CD4-positive, alpha-beta T cell treated with Interleukin-6 for 4 hours (primary cell): ENCODE data around the gene C1orf232.

Source experiments
- DNase-seq: peaks from one replicate; pipeline ENCODE4 v3.0.0-alpha.2; 2020; ENCODE audit warnings: mixed read lengths

The C1orf232 gene

GRCh38 chr1:26175346-26175745, 6.6 kb upstream of the C1orf232 start:
- no peak for DNase-seq

DNA sequence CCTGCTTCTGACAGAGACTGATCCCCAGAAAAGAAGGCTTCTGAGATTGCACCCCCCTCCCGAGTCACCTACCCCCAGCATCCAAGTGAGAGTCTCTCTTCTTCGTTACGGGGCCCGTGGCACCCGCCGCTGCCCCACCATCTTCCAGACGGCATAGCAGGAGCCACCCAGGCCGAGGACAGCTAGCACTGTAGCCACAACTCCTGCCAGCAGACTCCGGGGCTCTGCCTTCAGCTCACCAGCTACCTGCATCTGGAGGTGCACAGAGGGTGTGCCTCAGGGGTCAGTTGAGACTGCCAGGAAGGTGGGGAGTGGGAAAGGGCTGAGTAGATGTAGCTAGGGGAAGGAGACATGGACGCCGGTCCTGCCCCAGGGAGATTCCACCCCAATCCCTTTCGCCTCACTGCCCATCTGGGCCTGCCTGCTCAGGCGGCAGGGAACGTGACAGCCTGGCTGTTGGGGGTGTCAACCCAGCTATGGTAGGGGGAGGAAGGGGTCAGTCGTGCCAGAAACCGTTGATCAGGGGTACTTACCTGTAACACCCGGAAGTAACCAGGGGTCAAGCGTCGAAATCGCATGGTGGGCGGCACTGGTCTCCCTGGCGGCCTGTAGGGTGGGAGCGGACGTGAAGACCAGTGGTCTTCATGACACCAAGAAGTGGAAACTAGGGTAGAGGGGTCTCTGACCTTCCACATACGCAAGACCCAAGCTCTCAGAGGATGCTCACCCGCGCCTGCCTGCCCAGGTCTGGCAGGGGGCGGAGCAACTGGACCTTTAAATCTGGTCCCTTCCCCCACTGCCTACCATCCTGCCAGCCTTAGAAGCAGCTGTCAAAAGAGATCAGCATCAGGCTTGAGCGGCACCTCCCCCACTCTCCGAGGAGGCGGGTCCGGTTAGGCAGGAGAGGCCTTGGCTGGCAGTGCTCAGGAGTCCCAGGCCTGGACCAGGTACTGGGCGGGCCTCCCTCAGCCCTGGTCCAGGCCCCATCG, 2.6 kb upstream of the C1orf232 start, which contains the start of gene ZNF593OS:
Gene ZNF593OS (minus strand): TSS at position 749 of the 989 bp plus-strand sequence. CDS start 171 bp downstream, at position 578.
- no peak for DNase-seq

GRCh38 chr1:26170472-26170821, 1.7 kb upstream of the C1orf232 start:
- DNase-seq: no peak

DNA sequence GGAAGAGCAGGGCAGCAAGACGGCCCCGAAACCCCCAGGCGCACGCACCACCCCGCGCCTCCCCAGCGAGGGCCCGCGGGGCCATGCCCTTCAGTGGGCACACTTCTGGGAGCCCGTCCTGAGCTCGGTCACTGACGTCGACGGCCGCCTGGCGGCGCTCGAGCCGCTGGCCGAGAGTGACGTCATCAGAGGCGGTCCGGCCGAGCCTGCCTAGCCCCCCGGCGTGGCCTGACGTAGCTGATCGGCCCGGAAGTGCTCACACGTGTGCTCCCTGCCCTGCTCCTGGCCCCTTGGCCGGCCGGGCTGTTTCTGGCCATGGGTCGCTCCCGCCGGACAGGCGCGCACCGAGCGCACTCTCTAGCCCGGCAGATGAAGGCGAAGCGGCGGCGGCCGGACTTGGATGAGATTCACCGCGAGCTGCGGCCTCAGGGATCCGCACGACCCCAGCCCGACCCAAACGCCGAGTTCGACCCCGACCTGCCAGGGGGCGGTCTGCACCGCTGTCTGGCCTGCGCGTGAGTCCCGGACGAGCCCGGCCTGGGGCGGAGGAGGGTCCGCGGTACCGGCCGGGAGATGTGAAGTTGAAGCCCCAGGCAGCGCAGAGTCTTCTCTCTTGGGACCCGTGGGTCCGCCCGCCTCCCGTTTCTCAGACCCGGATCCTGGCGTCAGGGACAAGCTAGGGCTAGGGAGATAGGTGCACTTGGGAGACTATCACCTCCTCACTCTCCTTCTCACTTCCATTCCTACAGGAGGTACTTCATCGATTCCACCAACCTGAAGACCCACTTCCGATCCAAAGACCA, 1.1 kb upstream of the C1orf232 start, which contains the start of gene ZNF593:
Gene ZNF593 (plus strand): TSS at position 240 of the 803 bp plus-strand sequence. CDS start 76 bp downstream, at position 316.
- peak; percentile 88 for DNase-seq

DNA sequence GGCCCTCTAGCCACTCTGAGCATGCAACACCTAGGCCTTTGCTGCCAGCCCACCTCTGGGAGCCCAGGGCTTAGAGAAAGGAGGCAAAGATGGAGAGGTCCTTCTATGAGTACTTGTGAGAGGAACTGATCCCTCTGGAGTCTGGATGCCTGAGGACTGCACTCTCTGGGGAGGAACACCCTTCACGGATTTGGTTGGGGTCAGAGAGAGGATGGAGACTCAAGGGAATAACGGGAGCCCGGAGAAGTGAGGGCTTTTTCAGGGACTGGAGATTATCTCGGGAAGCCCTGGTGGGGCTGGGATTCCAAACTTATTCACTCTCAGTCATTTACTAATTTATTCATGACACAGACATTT, 413 bp upstream of the C1orf232 start:
- no peak for DNase-seq

GRCh38 chr1:26166719-26167281, 2.0 kb downstream of the C1orf232 start:
- DNase-seq: no peak

GRCh38 chr1:26164861-26165842, 3.6 kb downstream of the C1orf232 start:
- no peak for DNase-seq

DNA sequence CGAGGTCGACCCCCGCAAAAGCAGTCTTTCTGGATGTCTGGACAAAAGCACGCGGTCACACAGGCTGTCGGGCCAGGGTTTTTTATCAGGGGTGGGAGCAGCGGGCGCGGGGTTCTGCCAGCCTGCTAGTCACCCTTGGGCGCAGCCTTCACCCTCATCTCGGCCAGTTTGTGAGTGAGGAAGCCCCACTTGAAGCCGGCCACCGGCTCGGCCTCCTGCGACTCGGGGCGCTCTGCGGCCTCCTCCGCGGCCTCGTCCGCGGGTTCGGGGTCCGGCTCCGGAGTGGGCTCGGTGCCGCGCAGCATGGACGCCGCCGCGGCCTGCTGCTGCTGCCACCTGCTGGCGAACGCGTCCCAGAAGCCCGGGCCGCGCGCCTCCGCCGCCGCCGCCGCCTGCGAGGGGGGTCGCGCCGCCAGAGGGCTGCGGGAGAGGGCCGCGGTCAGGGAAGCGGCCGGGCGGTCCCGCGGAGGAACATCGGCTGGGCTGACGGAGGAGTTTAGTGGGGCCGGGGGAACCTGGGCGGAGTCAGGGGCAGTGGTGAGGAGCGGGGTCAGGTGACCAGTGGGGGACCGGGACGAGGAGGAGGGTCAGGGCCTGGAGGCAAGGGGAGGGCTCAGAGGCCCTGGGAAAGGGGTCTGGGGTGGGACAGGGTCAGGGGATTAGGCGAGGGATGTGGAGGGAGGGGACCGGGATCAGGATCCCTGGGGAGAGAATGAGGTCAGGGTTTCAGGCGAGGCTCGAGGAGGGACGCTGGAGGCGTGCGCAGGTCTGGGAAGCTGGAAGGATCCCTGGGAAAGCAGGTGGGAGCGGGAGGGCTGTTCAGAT, 4.5 kb downstream of the C1orf232 start:
- peak; percentile 65 for DNase-seq

- no peak for DNase-seq
These were observed 5.1 kb downstream of the C1orf232 start for GRCh38 chr1:26163684-26164035.

DNA sequence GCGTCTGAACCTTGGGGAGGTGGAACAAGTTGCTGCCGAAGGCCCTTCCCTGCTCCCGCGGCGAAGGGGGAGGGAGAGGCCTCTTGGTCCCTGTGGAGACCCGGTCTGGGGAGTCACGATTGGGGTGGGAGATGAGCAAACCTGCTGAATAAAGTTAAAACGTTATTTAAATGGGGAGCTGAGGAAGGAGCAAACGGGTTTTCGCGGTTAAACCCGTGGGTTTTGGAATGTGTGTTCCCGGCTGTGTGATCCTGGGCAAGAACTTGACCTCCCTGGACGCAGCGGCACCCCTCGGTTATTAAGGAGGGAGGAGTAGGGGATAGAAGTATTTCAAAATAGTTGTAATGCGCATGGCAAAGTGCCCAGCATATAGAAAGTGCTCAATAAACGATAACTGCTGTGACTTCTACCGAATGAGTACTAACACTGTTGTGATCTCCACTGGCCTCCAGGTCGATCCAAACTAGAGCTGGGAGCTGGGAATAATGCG, 6.5 kb downstream of the C1orf232 start:
- DNase-seq: no peak

DNA sequence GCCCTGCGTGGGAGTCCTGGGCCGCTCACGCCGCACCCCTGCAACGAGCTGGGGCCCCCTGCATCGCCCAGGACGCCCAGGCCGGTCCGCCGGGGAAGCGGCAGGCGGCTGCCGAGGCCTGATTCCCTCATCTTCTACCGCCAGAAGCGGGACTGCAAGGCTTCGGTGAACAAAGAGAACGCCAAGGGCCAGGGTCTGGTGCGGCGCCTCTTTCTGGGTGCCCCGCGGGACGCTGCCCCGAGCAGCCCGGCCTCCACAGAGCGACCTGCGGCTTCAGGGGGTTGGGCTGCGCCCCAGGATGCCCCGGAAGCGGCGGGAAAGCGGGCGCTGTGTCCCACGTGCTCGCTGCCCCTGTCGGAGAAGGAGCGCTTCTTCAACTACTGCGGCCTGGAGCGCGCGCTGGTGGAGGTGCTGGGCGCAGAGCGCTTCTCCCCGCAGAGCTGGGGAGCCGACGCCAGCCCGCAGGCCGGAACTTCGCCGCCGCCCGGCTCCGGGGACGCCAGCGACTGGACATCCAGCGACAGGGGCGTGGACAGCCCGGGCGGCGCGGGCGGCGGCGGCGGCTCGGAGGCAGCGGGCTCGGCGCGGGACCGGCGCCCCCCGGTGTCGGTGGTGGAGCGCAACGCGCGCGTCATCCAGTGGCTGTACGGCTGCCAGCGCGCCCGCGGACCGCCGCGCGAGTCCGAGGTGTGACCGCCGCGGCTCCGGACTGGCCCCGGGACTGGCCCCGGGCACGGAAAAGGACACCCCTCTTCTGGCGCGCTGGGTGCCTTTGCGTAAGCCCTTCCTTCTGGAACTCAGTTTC, 7.1 kb downstream of the C1orf232 start:
- DNase-seq: peak; percentile 48

- no peak for DNase-seq
These were observed 8.0 kb downstream of the C1orf232 start for GRCh38 chr1:26160527-26161414.

DNA sequence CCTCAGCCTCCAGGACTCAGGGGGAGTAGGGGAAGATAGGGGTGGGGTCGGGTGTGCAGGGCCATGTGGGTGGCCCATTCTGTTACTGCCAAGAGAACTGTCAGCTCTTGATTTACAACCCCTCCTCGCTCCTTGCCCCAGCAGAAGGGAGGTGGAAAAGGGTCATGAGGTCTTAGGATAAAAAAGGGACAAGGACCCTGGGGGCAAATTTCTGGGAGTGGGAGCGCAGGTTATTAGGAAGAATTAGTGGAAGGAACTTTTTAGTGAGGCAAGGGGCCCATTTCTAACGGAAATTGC, 9.1 kb downstream of the C1orf232 start:
- no peak for DNase-seq

DNA sequence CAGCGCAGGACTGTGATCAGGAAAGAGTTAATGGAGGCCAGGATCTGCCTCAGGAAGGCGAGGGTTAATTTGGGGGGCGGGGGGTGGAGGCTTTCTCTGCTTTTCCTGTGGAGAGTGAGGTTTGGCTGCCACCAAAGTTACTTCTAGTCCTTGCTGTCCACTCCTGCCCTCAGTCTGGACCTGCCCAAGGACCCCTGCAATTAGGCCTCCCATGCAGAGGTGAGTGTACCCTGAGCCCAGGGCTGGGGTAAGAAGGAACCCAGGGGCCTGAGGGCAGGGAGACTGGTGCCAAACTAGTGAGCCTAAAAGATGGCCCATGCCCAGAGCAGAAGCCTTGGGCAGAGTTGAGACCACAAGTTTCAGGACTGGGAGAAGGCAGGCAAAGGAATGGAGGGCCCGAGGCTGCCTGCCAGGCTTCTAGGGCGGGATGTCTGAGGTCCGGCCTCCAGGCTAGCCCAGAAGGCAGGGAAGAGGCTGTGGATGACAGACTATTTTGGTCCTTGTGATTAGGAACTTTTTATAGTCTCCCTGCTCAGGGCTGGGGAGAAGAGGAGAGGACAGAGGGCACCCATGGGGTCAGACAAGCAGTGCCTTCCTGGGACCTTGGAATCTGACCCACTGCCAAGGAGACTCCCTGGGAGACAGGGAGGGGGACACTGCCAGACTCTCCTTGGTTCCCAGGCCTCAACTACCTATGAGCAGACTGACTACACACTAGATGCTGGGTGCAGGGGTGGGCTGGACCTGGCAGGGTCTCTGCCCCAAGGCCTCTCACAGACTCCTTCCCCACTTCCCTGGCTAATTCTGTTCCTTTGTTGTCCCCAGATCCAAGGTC, 9.6 kb downstream of the C1orf232 start, which contains the start of gene FAM110D:
Gene FAM110D (plus strand): TSS at position 172 of the 835 bp plus-strand sequence. CDS start 2,213 bp downstream, outside the sequence.
- DNase-seq: no peak

DNA sequence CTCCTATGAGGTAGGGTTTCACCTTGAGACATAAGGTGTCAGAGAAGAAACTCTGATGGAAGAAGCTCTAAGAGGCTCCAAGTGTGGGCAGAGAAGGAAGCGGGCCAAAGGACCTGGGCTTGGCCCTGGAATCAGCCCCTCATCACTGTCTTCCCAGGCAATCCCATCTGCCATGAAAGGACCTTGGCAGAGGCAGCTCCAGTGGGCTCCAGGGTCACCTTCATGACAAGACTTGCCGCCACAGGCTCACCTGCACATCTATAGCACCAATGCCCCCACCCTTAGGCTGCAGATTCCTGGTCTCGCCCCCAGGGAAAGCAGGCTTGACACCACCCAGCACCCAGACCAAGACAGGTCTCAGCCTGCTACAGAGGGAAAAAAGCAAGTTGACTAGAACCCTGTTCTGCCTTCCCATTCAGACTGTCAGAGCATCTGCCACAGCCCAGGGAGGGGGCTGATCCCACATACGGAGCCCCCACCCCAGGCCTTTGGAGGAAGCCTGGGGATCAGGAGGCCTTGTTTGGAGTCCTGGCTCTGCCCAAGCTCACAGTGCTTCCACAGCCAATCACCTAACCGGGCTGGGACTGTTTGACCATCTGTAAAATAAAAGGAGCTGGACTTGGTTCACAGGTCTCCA, 10.4 kb downstream of the C1orf232 start:
- no peak for DNase-seq

DNA sequence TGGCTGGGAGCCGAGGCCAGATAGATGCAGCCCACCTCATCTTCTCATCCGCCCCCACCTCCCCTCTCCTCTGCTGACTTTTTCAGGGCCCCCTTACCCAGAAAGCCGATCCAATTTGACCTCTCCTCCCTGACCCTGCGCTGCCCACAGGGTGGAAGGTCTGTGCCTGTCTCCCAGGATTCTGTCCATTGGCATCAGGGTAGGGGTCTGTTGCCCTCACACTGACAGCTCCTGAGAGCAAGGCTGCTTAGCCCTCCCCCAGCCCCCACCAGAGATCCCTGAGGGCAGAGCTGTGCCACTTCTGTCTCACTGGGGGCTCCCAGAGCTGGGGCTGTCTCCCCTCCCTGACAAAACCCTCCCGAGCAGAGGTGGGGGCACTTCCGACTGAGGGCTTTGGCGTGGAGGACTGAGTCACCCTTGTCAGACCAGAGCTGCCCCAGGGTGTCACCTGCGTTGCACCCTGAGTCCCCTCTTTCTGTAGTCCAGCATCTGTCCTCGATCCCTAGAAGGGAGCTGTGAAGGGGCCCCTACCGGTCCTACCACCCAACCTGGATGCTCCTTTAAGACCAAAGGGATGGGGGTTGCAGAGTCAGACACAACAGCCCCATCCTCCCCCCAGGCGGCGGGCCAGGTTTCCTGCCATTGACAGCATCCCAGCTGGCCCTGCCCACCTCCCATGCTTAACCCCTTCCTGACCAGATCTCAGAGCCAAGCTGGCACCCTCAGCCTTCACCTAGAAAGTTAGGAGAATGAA, 12.3 kb downstream of the C1orf232 start:
- DNase-seq: peak; percentile 18
